Measurements from ENCODE around the gene C19orf44.
"Not testable (repeated sequence)": the region's sequence is repeated elsewhere in the genome, so short reads cannot be mapped to it uniquely, and the experiment has no call there.

Gene C19orf44

GRCh38 chr19:16530540-16531379, 34.6 kb downstream of the C19orf44 start:
- no peak overlapping the region for H3K27ac ChIP-seq
- no peak for DNase-seq (ENCODE audit: low read depth, low spot score)

GRCh38 chr19:16531380-16531669, 35.1 kb downstream of the C19orf44 start:
- no peak overlapping the region for H3K27ac ChIP-seq
- DNase-seq (ENCODE audit: low read depth, low spot score): no peak

GRCh38 chr19:16532440-16533234, 36.4 kb downstream of the C19orf44 start:
- no peak for DNase-seq (ENCODE audit: low read depth, low spot score)
- no peak overlapping the region for H3K27ac ChIP-seq

- H3K27ac ChIP-seq: no peak overlapping the region
- DNase-seq (ENCODE audit: low read depth, low spot score): no peak
Observed at GRCh38 chr19:16535381-16535780, 39.2 kb downstream of the C19orf44 start.

GRCh38 chr19:16536130-16536529, 39.9 kb downstream of the C19orf44 start:
- DNase-seq (ENCODE audit: low read depth, low spot score): no peak
- no peak overlapping the region for H3K27ac ChIP-seq

- DNase-seq (ENCODE audit: low read depth, low spot score): no peak
- H3K27ac ChIP-seq: no peak overlapping the region
Observed at GRCh38 chr19:16537111-16537510, 40.9 kb downstream of the C19orf44 start.

GRCh38 chr19:16540948-16541347, 44.8 kb downstream of the C19orf44 start:
- no peak for DNase-seq (ENCODE audit: low read depth, low spot score)
- peak overlapping the region; percentile 72 for H3K27ac ChIP-seq

GRCh38 chr19:16541526-16542044, 45.4 kb downstream of the C19orf44 start:
- DNase-seq (ENCODE audit: low read depth, low spot score): no peak
- peak overlapping the region; percentile 72 for H3K27ac ChIP-seq

- H3K27ac ChIP-seq: peak within 1 kb of the TSS; percentile 72
- peak; percentile 54 for DNase-seq (ENCODE audit: low read depth, low spot score)
Observed at GRCh38 chr19:16542045-16542909, 46.1 kb downstream of the C19orf44 start, which contains the start of gene CHERP. CHERP (minus strand) TSS chr19:16542437; CDS start chr19:16542378, 59 bp downstream.

- H3K27ac ChIP-seq: peak overlapping the region; percentile 72
- DNase-seq (ENCODE audit: low read depth, low spot score): no peak
Observed at GRCh38 chr19:16542910-16543472, 46.8 kb downstream of the C19orf44 start.

- not testable (repeated sequence) for H3K27ac ChIP-seq; DNase-seq (ENCODE audit: low read depth, low spot score)
Observed at GRCh38 chr19:16543734-16544133, 47.5 kb downstream of the C19orf44 start.

GRCh38 chr19:16544473-16545231, 48.5 kb downstream of the C19orf44 start:
- no peak overlapping the region for H3K27ac ChIP-seq
- no peak for DNase-seq (ENCODE audit: low read depth, low spot score)

- DNase-seq (ENCODE audit: low read depth, low spot score): no peak
- peak overlapping the region; percentile 55 for H3K27ac ChIP-seq
Observed at GRCh38 chr19:16548956-16549355, 52.8 kb downstream of the C19orf44 start.

- H3K27ac ChIP-seq; DNase-seq (ENCODE audit: low read depth, low spot score): not testable (repeated sequence)
Observed at GRCh38 chr19:16551902-16552301, 55.7 kb downstream of the C19orf44 start.

GRCh38 chr19:16554776-16555175, 58.6 kb downstream of the C19orf44 start:
- no peak overlapping the region for H3K27ac ChIP-seq
- no peak for DNase-seq (ENCODE audit: low read depth, low spot score)

GRCh38 chr19:16559780-16560276, 63.6 kb downstream of the C19orf44 start:
- H3K27ac ChIP-seq: no peak overlapping the region
- no peak for DNase-seq (ENCODE audit: low read depth, low spot score)

- DNase-seq (ENCODE audit: low read depth, low spot score): no peak
- H3K27ac ChIP-seq: no peak overlapping the region
Observed at GRCh38 chr19:16561382-16561781, 65.2 kb downstream of the C19orf44 start.

GRCh38 chr19:16562608-16563025, 66.4 kb downstream of the C19orf44 start:
- no peak overlapping the region for H3K27ac ChIP-seq
- no peak for DNase-seq (ENCODE audit: low read depth, low spot score)

- no peak overlapping the region for H3K27ac ChIP-seq
Observed at GRCh38 chr19:16564842-16565241, 68.6 kb downstream of the C19orf44 start.

More at GRCh38 chr19:16564842-16565241, 68.6 kb downstream of the C19orf44 start:
- DNase-seq (ENCODE audit: low read depth, low spot score): no peak

Data from epithelial cell of prostate (primary cell).